HCT116 (cell line): Measurements from ENCODE around the gene CUEDC2. TPM values are rescaled to one million over a fixed set of nuclear protein-coding genes. Genes with fewer than 3 reads are reported as not detected.

Source experiments
- ATAC-seq: fragments of 200-7000 bp; cut with Tn5 transposase; 2 replicates; pipeline ENCODE4 v1.9.1; 2020; ENCODE audit warnings: mild to moderate bottlenecking, moderate library complexity
- BruUV-seq: library from RNA; stranded (reverse); fragments of 400-500 nt; replicated peaks from 2 replicates; lab custom pipeline; 2021; lab: Mats Ljungman, UMichigan
- CTCF ChIA-PET: fragments of 300-600 bp; sonication (Branson Sonifier 250); formaldehyde crosslinking; loops from one replicate; lab custom pipeline; 2021; ENCODE audit warnings: antibody characterized with exemption; lab: Charles Lee
- POLR2A ChIA-PET: fragments of 300-600, 350-600 bp; sonication (Branson Sonifier 250); formaldehyde crosslinking; loops from one replicate; lab custom pipeline; 2021; ENCODE audit warnings: antibody characterized with exemption; lab: Charles Lee
- RAD21 ChIA-PET, 2 experiments: fragments of 300-600 bp; sonication (Branson Sonifier 250); formaldehyde crosslinking; loops; one replicate each; lab custom pipeline; 2023; ENCODE audit warnings: low total read pairs in 2 of 2; ENCODE audit not compliant: uncharacterized antibody in 2 of 2, unreplicated experiment in 2 of 2, low non-redundant PET in 1 of 2; lab: Charles Lee
- DNase-seq: peaks from one replicate; pipeline ENCODE4 v3.0.0-alpha.2; 2010; ENCODE audit warnings: low read depth, low spot score
- H2AFZ ChIP-seq: fragments of 200-600 bp; shearing (Covaris generic), sonication (generic); 2 replicates; pipeline ENCODE4 v1.6.1; 2017; ENCODE audit warnings: low read depth, mixed run types, mixed read lengths, antibody characterized with exemption, low read length; ENCODE audit not compliant: poor library complexity, severe bottlenecking
- H3K27ac ChIP-seq: 2 replicates; pipeline ENCODE4 v1.5.1; 2012; ENCODE audit warnings: low read depth, low read length
- H3K27me3 ChIP-seq: fragments of 200-600 bp; sonication (generic); 2 replicates; pipeline ENCODE4 v1.6.1; 2016; ENCODE audit warnings: mixed run types, low read length, mixed read lengths; ENCODE audit not compliant: insufficient read depth
- H3K36me3 ChIP-seq, 2 experiments: fragments of 200-500 bp in 1 of 2; fragments of 200-600 bp in 1 of 2; sonication (Bioruptor generic) in 1 of 2; sonication (generic) in 1 of 2; 2 replicates each; pipeline versions ENCODE4 v1.5.1 to v1.6.1; 2014 to 2016; ENCODE audit warnings: low read length in 2 of 2, inconsistent platforms in 1 of 2, mixed read lengths in 1 of 2, mixed run types in 1 of 2; ENCODE audit not compliant: insufficient read depth in 2 of 2, control insufficient read depth in 1 of 2
- H3K4me1 ChIP-seq, 2 experiments: fragments of 200-600 bp in 1 of 2; sonication (generic) in 1 of 2; 2 replicates each; pipeline versions ENCODE4 v1.5.1 to v1.6.1; 2012 to 2017; ENCODE audit warnings: low read length in 2 of 2, inconsistent platforms in 1 of 2, mild to moderate bottlenecking in 1 of 2, mixed read lengths in 1 of 2, mixed run types in 1 of 2, moderate library complexity in 1 of 2; ENCODE audit not compliant: insufficient read depth in 2 of 2, control insufficient read depth in 1 of 2
- H3K4me2 ChIP-seq: fragments of 200-600 bp; sonication (generic); 2 replicates; pipeline ENCODE4 v1.6.1; 2017; ENCODE audit warnings: mixed run types, low read length, mixed read lengths
- H3K4me3 ChIP-seq, 2 experiments: fragments of 200-600 bp in 1 of 2; sonication (generic) in 1 of 2; replicated peaks in 1 of 2; 2 replicates each; pipeline ENCODE4 v1.5.1; 2011 to 2016; ENCODE audit warnings: low read length in 2 of 2, control low read depth in 1 of 2, low read depth in 1 of 2, mild to moderate bottlenecking in 1 of 2, mixed read lengths in 1 of 2, mixed run types in 1 of 2
- H3K79me2 ChIP-seq: fragments of 200-600 bp; sonication (generic); 2 replicates; pipeline ENCODE4 v1.6.1; 2017; ENCODE audit warnings: mild to moderate bottlenecking, mixed run types, low read length, moderate library complexity, mixed read lengths; ENCODE audit not compliant: insufficient read depth
- H3K9ac ChIP-seq: fragments of 200-600 bp; sonication (generic); 2 replicates; pipeline ENCODE4 v1.6.1; 2016; ENCODE audit warnings: low read length, mixed read lengths
- H3K9me2 ChIP-seq: fragments of 200-600 bp; sonication (generic), shearing (Covaris generic); 2 replicates; pipeline ENCODE4 v1.6.1; 2017; ENCODE audit warnings: mixed run types, mild to moderate bottlenecking, moderate library complexity; ENCODE audit not compliant: insufficient read depth
- H3K9me3 ChIP-seq, 2 experiments: fragments of 200-500 bp in 1 of 2; fragments of 200-600 bp in 1 of 2; sonication (Bioruptor generic) in 1 of 2; sonication (generic) in 1 of 2; 2 replicates each; pipeline ENCODE4 v1.6.1; 2014 to 2017; ENCODE audit warnings: low read length in 2 of 2, mixed read lengths in 2 of 2, inconsistent platforms in 1 of 2, low read depth in 1 of 2, mild to moderate bottlenecking in 1 of 2, mixed run types in 1 of 2, moderate library complexity in 1 of 2; ENCODE audit not compliant: control insufficient read depth in 1 of 2, insufficient read depth in 1 of 2
- H4K20me1 ChIP-seq: fragments of 200-600 bp; sonication (generic), shearing (Covaris generic); 2 replicates; pipeline ENCODE4 v1.6.1; 2017; ENCODE audit warnings: mixed run types, mild to moderate bottlenecking, moderate library complexity; ENCODE audit not compliant: insufficient read depth
- ATF3 ChIP-seq: IDR thresholded peaks from 2 replicates; pipeline ENCODE4 v1.6.1; 2012
- CEBPB ChIP-seq: IDR thresholded peaks from 2 replicates; pipeline ENCODE4 v1.6.1; 2012; ENCODE audit warnings: low read depth
- ELF1 ChIP-seq: IDR thresholded peaks from 2 replicates; pipeline ENCODE4 v1.6.1; 2012; ENCODE audit warnings: low read depth, borderline replicate concordance
- FOSL1 ChIP-seq: IDR thresholded peaks from 2 replicates; pipeline ENCODE4 v1.6.1; 2012; ENCODE audit warnings: low read depth
- JUND ChIP-seq: IDR thresholded peaks from 2 replicates; pipeline ENCODE4 v1.6.1; 2012
- POLR2A ChIP-seq: IDR thresholded peaks from 2 replicates; pipeline ENCODE4 v1.7.0; 2011; ENCODE audit warnings: borderline replicate concordance; ENCODE audit not compliant: insufficient read depth, insufficient read length; ENCODE audit errors: extremely low read depth
- POLR2AphosphoS5 ChIP-seq: IDR thresholded peaks from 2 replicates; pipeline ENCODE4 v1.6.1; 2011; ENCODE audit warnings: mild to moderate bottlenecking, low read depth, low read length, moderate library complexity
- RAD21 ChIP-seq: IDR thresholded peaks from 2 replicates; pipeline ENCODE4 v1.6.1; 2012; ENCODE audit warnings: low read depth, mild to moderate bottlenecking
- SIN3A ChIP-seq: IDR thresholded peaks from 2 replicates; pipeline ENCODE4 v1.6.1; 2012; ENCODE audit warnings: low read depth
- SRF ChIP-seq: IDR thresholded peaks from 2 replicates; pipeline ENCODE4 v1.6.1; 2012; ENCODE audit warnings: low read depth
- TCF7L2 ChIP-seq: IDR thresholded peaks from 2 replicates; pipeline ENCODE4 v1.7.0; 2011; ENCODE audit warnings: borderline replicate concordance, inconsistent platforms; ENCODE audit not compliant: insufficient read depth, insufficient read length; ENCODE audit errors: extremely low read depth
- ZFX ChIP-seq: fragments of 450-650 bp; IDR thresholded peaks from 2 replicates; pipeline ENCODE4 v1.6.1; 2017
- intact Hi-C: fragments of 100-400 bp; cut with micrococcal nuclease; formaldehyde crosslinking; loops from 2 replicates; pipeline ENCODE4 v1.10.0; 2022
- total RNA-seq: library from RNA; stranded (reverse); gene quantifications from one replicate; pipeline ENCODE4 v1.2.1, GENCODE V29; 2021; ENCODE audit not compliant: unreplicated experiment
- TF ChIP-seq, protein P1 (sequence below): IDR thresholded peaks from 2 replicates; pipeline ENCODE4 v1.6.1; 2012; ENCODE audit warnings: low read depth
- TF ChIP-seq, protein P2 (sequence below), 3 experiments: fragments of 200-600 bp in 1 of 3; sonication (generic) in 1 of 3; IDR thresholded peaks in 2 of 3; conservative IDR thresholded peaks in 1 of 3; 2 replicates each; pipeline ENCODE4 v1.5.1; 2012 to 2017; ENCODE audit warnings: low read depth in 2 of 3, low read length in 2 of 3, antibody characterized with exemption in 1 of 3, borderline replicate concordance in 1 of 3, control low read depth in 1 of 3, mild to moderate bottlenecking in 1 of 3, mixed read lengths in 1 of 3, mixed run types in 1 of 3, moderate library complexity in 1 of 3; ENCODE audit not compliant: insufficient read depth in 1 of 3
- TF ChIP-seq, protein P3 (sequence below): IDR thresholded peaks from 2 replicates; pipeline ENCODE4 v1.6.1; 2011; ENCODE audit warnings: mild to moderate bottlenecking, low read length, moderate library complexity; ENCODE audit not compliant: insufficient replicate concordance; ENCODE audit errors: extremely low read depth

CUEDC2 gene
- total RNA-seq, 1 experiment from 2014 or later: 96.7 TPM

DNA sequence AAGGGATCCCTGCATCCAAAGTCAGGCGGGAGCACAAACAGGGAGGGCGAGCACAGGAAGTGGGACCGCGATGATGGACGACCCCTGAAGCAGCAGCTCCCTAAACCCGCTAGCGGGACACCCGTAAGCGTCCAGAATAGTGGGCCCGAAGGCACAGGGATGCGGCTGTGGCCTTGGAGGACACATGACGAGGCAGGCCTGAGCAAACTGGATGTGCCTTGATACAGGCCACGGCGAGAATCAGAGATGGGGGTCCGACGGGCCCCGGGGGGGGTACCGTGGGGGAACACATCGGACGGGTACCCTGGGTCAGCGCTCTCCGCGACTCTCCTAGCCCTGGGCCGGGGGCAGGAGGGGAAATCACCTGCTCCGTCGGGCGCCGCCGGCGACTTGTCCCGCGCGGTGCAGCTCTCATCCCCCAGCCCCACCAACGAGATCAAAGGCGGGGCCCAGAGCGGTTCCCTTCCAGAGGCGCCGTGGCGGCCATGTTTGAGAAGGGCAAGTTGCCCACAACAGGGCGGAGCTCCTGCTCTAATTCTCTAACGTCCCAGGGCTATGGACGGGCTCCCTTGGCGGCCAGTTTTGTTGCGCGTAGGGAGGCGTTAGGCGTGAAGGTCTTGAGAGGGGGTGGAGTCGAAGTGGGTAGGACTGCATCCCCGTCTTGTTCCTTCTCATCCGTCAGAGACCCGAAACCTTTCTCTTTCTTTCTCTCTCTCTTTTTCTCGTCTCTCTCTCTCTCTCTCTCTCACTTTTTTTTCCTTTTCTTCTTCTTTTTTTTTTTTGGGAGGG lies at the start of gene CUEDC2 (continued):
- TF ChIP-seq, protein P1, sequence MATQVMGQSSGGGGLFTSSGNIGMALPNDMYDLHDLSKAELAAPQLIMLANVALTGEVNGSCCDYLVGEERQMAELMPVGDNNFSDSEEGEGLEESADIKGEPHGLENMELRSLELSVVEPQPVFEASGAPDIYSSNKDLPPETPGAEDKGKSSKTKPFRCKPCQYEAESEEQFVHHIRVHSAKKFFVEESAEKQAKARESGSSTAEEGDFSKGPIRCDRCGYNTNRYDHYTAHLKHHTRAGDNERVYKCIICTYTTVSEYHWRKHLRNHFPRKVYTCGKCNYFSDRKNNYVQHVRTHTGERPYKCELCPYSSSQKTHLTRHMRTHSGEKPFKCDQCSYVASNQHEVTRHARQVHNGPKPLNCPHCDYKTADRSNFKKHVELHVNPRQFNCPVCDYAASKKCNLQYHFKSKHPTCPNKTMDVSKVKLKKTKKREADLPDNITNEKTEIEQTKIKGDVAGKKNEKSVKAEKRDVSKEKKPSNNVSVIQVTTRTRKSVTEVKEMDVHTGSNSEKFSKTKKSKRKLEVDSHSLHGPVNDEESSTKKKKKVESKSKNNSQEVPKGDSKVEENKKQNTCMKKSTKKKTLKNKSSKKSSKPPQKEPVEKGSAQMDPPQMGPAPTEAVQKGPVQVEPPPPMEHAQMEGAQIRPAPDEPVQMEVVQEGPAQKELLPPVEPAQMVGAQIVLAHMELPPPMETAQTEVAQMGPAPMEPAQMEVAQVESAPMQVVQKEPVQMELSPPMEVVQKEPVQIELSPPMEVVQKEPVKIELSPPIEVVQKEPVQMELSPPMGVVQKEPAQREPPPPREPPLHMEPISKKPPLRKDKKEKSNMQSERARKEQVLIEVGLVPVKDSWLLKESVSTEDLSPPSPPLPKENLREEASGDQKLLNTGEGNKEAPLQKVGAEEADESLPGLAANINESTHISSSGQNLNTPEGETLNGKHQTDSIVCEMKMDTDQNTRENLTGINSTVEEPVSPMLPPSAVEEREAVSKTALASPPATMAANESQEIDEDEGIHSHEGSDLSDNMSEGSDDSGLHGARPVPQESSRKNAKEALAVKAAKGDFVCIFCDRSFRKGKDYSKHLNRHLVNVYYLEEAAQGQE: no peak
- TF ChIP-seq FOSL1 (no peak), RAD21 (no peak), POLR2AphosphoS5 (peak; percentile 89)

DNA sequence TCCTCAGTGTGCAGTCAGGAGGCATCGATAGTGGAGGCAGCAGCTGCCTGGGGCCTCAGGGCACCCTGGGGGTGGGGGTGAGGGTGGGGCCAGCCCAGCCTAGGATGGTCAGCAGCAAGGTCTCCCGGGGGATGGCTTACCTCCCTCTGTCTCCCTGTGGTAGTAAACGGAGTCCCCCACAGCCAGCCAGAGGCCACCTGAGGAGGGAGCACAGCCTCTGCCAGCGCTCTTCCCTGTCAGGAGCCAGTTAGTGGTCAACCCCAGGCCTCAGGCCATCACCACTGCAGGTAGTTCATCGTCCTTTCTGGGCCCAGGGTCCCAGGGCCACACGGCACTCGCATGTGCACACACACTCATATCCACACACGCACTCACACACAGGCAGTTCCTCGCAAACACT lies 48.0 kb upstream of the CUEDC2 start:
- CTCF ChIA-PET: interaction anchor here (0.6 to 4.1 kb wide), 5 partner anchors 18 to 250 kb away, joined by 3 to 43 read pairs (median 18); no protein-coding TSS in a partner anchor

More for the DNA sequence above, 48.0 kb upstream of the CUEDC2 start:
- ATAC-seq (no peak), DNase-seq (no peak)
- H4K20me1 ChIP-seq: no peaks in the 10 kb centered on the region
- H3K4me2 ChIP-seq: no peak overlapping the region
- no peaks in the 10 kb centered on the region for H3K79me2 ChIP-seq
- no peak overlapping the region for H3K4me3 ChIP-seq
- no peak overlapping the region for H3K9ac ChIP-seq
- peaks cover 45 to 50% of the 10 kb centered on the region in 2 experiments; a peak in 3 of 4 replicates for H3K36me3 ChIP-seq
- H3K4me1 ChIP-seq: no peaks in the 10 kb centered on the region
- ChIA-PET POLR2A (no interaction called here), RAD21 (no interaction called here)
- no peaks in the 10 kb centered on the region for H3K9me2 ChIP-seq
- TF ChIP-seq ZFX: no peak
- TF ChIP-seq, protein P2, sequence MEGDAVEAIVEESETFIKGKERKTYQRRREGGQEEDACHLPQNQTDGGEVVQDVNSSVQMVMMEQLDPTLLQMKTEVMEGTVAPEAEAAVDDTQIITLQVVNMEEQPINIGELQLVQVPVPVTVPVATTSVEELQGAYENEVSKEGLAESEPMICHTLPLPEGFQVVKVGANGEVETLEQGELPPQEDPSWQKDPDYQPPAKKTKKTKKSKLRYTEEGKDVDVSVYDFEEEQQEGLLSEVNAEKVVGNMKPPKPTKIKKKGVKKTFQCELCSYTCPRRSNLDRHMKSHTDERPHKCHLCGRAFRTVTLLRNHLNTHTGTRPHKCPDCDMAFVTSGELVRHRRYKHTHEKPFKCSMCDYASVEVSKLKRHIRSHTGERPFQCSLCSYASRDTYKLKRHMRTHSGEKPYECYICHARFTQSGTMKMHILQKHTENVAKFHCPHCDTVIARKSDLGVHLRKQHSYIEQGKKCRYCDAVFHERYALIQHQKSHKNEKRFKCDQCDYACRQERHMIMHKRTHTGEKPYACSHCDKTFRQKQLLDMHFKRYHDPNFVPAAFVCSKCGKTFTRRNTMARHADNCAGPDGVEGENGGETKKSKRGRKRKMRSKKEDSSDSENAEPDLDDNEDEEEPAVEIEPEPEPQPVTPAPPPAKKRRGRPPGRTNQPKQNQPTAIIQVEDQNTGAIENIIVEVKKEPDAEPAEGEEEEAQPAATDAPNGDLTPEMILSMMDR (IDR thresholded peaks at IDR 0.05 in 2 of 3, conservative IDR thresholded peaks at IDR 0.05 in 1 of 3; ENCODE audit: borderline replicate concordance in 1 of 3, insufficient read depth in 1 of 3, low read depth in 2 of 3, low read length in 2 of 3): no peak
- no peak for TF ChIP-seq ATF3
- no peak for TF ChIP-seq SIN3A
- TF ChIP-seq JUND: no peak
- TF ChIP-seq POLR2A: no peak
- no peak for TF ChIP-seq CEBPB
- TF ChIP-seq, protein P3, sequence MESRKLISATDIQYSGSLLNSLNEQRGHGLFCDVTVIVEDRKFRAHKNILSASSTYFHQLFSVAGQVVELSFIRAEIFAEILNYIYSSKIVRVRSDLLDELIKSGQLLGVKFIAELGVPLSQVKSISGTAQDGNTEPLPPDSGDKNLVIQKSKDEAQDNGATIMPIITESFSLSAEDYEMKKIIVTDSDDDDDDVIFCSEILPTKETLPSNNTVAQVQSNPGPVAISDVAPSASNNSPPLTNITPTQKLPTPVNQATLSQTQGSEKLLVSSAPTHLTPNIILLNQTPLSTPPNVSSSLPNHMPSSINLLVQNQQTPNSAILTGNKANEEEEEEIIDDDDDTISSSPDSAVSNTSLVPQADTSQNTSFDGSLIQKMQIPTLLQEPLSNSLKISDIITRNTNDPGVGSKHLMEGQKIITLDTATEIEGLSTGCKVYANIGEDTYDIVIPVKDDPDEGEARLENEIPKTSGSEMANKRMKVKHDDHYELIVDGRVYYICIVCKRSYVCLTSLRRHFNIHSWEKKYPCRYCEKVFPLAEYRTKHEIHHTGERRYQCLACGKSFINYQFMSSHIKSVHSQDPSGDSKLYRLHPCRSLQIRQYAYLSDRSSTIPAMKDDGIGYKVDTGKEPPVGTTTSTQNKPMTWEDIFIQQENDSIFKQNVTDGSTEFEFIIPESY: no peak
- no peak for TF ChIP-seq SRF
- no peak for TF ChIP-seq TCF7L2
- no peak for TF ChIP-seq ELF1
- H3K9me3 ChIP-seq: no peaks in the 10 kb centered on the region
- H3K27me3 ChIP-seq: no peaks in the 10 kb centered on the region
- no peak overlapping the region for H3K27ac ChIP-seq
- intact Hi-C loops: no loop called here
- H2AFZ ChIP-seq: no peak overlapping the region
- no TSS peak for BruUV-seq
